Neuronal stem cell (in vitro differentiated cells): ENCODE results near the gene CNTN5.

Source experiments
- DNase-seq: peaks from one replicate; pipeline ENCODE4 v3.0.0-alpha.2; 2013; ENCODE audit warnings: low spot score
- H2AFZ ChIP-seq: one replicate; pipeline ENCODE4 v1.6.1; 2013; ENCODE audit warnings: mild to moderate bottlenecking, low read length, inconsistent platforms
- H2AK5ac ChIP-seq: 2 replicates; pipeline ENCODE4 v1.6.1; 2013; ENCODE audit warnings: low read depth, mild to moderate bottlenecking, inconsistent platforms, low read length, moderate library complexity, mixed read lengths
- H2BK120ac ChIP-seq: 2 replicates; pipeline ENCODE4 v1.6.1; 2013; ENCODE audit warnings: low read depth, mild to moderate bottlenecking, inconsistent platforms, low read length, moderate library complexity, mixed read lengths
- H2BK12ac ChIP-seq: one replicate; pipeline ENCODE4 v1.6.1; 2013; ENCODE audit warnings: low read length, inconsistent platforms
- H2BK15ac ChIP-seq: 2 replicates; pipeline ENCODE4 v1.6.1; 2013; ENCODE audit warnings: mild to moderate bottlenecking, low read length, inconsistent platforms, mixed read lengths
- H2BK5ac ChIP-seq: one replicate; pipeline ENCODE4 v1.6.1; 2013; ENCODE audit warnings: inconsistent platforms, mild to moderate bottlenecking, low read length, moderate library complexity
- H3K14ac ChIP-seq: one replicate; pipeline ENCODE4 v1.6.1; 2013; ENCODE audit warnings: low read length, inconsistent platforms
- H3K18ac ChIP-seq: 2 replicates; pipeline ENCODE4 v1.6.1; 2013; ENCODE audit warnings: low read length, inconsistent platforms
- H3K23ac ChIP-seq: 2 replicates; pipeline ENCODE4 v1.6.1; 2013; ENCODE audit warnings: low read depth, mild to moderate bottlenecking, mixed read lengths, low read length, inconsistent platforms; ENCODE audit not compliant: poor library complexity
- H3K27ac ChIP-seq: replicated peaks from 3 replicates; pipeline ENCODE4 v1.5.1; 2013; ENCODE audit warnings: low read length, inconsistent platforms
- H3K27me3 ChIP-seq, 3 experiments: 2 replicates each; pipeline ENCODE4 v1.6.1; 2013; ENCODE audit warnings: low read length in 3 of 3, mild to moderate bottlenecking in 2 of 3, inconsistent platforms in 1 of 3, low read depth in 1 of 3, mixed read lengths in 1 of 3, moderate library complexity in 1 of 3; ENCODE audit not compliant: control insufficient read depth in 3 of 3, insufficient read depth in 3 of 3
- H3K36me3 ChIP-seq, 2 donors: replicated peaks in 1 of 2; 2 replicates each; pipeline ENCODE4 v1.6.1; 2013; ENCODE audit warnings: low read length in 2 of 2; ENCODE audit not compliant: control insufficient read depth in 2 of 2, insufficient read depth in 2 of 2
- H3K4ac ChIP-seq: 2 replicates; pipeline ENCODE4 v1.6.1; 2013; ENCODE audit warnings: inconsistent platforms, mild to moderate bottlenecking, low read length, moderate library complexity
- H3K4me1 ChIP-seq, 2 donors: 1 replicate in 1 of 2; 2 replicates in 1 of 2; pipeline ENCODE4 v1.6.1; 2013; ENCODE audit warnings: low read length in 2 of 2, low read depth in 1 of 2; ENCODE audit not compliant: control insufficient read depth in 2 of 2, insufficient read depth in 1 of 2
- H3K4me2 ChIP-seq: one replicate; pipeline ENCODE4 v1.6.1; 2013; ENCODE audit warnings: mild to moderate bottlenecking, low read length, inconsistent platforms; ENCODE audit not compliant: insufficient read depth, poor library complexity, severe bottlenecking
- H3K4me3 ChIP-seq, 2 donors: 2 replicates each; pipeline ENCODE4 v1.5.1; 2013; ENCODE audit warnings: low read length in 2 of 2, mild to moderate bottlenecking in 2 of 2, inconsistent platforms in 1 of 2, moderate library complexity in 1 of 2
- H3K79me1 ChIP-seq: one replicate; pipeline ENCODE4 v1.6.1; 2013; ENCODE audit warnings: low read depth, mild to moderate bottlenecking, inconsistent platforms, low read length, moderate library complexity
- H3K9ac ChIP-seq: one replicate; pipeline ENCODE4 v1.6.1; 2013; ENCODE audit warnings: mild to moderate bottlenecking, low read depth, low read length, inconsistent platforms; ENCODE audit not compliant: poor library complexity
- H3K9me3 ChIP-seq, 2 donors: replicated peaks in 1 of 2; 2 replicates each; pipeline versions ENCODE3 to v1.6.1; 2013; ENCODE audit warnings: low read length in 2 of 2, mild to moderate bottlenecking in 2 of 2, inconsistent platforms in 1 of 2, low read depth in 1 of 2, mixed read lengths in 1 of 2, moderate library complexity in 1 of 2; ENCODE audit not compliant: control insufficient read depth in 2 of 2, insufficient read depth in 1 of 2
- H4K8ac ChIP-seq: one replicate; pipeline ENCODE4 v1.6.1; 2013; ENCODE audit warnings: low read depth, mild to moderate bottlenecking, inconsistent platforms, low read length, moderate library complexity
- H4K91ac ChIP-seq: one replicate; pipeline ENCODE4 v1.6.1; 2013; ENCODE audit warnings: low read length, low read depth, mild to moderate bottlenecking, inconsistent platforms; ENCODE audit not compliant: poor library complexity
- WGBS, 2 donors: extraction: QIAGEN DNeasy Blood & Tissue Kit; methylation state at CpG; one replicate each; pipeline ENCODE4 v1.1.7; 2013; ENCODE audit warnings: missing lambda C conversion rate in 2 of 2, mixed read lengths in 1 of 2; ENCODE audit not compliant: insufficient read length in 2 of 2, insufficient replicate concordance in 1 of 2; ENCODE audit errors: extremely low coverage in 2 of 2; 5-methylcytosine and 5-hydroxymethylcytosine counted together

Gene CNTN5

GRCh38 chr11:99268886-99269285, 248.1 kb downstream of the CNTN5 start:
- Histone ChIP-seq H2BK120ac (no peak overlapping the region), H3K27ac (no peak overlapping the region), H3K18ac (no peak overlapping the region), H4K8ac (no peak overlapping the region), H3K27me3 (peaks cover 0 to 4% (median 0%) of the 10 kb centered on the region in 3 experiments), H2BK12ac (no peak overlapping the region), H3K9me3 (no peaks in the 10 kb centered on the region), H3K36me3 (no peaks in the 10 kb centered on the region), H3K14ac (no peak overlapping the region), H2AK5ac (no peak overlapping the region), H3K4me1 (no peaks in the 10 kb centered on the region), H2BK15ac (no peak overlapping the region), H2AFZ (no peak overlapping the region), H4K91ac (no peak overlapping the region), H3K4ac (no peak overlapping the region), H3K23ac (no peak overlapping the region), H3K4me2 (no peak overlapping the region), H3K79me1 (no peaks in the 10 kb centered on the region), H2BK5ac (no peak overlapping the region), H3K9ac (no peak overlapping the region), H3K4me3 (no peak overlapping the region)
- no CpG with 5 or more reads among the region's 3 CpGs for whole genome bisulfite sequencing, 2 donors
- DNase-seq: no peak

DNA sequence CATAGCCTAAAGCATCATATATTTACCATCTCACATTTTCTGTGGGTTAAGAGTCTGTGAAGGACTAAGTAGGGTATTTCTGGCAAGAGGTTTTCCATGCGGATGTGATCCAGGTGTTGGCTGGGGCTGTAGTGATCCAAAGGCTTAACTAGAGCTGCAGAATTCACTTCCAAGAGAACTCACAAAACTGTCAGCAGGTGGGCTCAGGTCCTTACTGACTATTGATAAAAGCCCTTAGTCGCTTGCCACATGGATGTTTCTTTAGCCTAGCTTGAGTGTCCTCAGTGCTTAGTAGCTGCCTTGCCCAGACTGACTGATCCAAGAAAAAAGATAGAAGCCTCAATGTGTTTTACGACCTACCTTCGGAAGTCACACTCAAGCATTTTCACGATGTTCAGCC, 250.8 kb downstream of the CNTN5 start:
- Histone ChIP-seq H3K9ac (no peak overlapping the region), H2BK120ac (no peak overlapping the region), H3K23ac (no peak overlapping the region), H3K4ac (no peak overlapping the region), H4K8ac (no peak overlapping the region), H4K91ac (no peak overlapping the region), H2AFZ (no peak overlapping the region), H3K18ac (no peak overlapping the region), H2AK5ac (no peak overlapping the region), H3K27ac (no peak overlapping the region), H3K27me3 (peaks cover 0 to 7% (median 0%) of the 10 kb centered on the region in 3 experiments), H2BK5ac (no peak overlapping the region), H3K4me1 (peaks cover 0 to 5% of the 10 kb centered on the region in 2 donors), H2BK12ac (no peak overlapping the region), H3K36me3 (no peaks in the 10 kb centered on the region), H3K79me1 (no peaks in the 10 kb centered on the region), H3K9me3 (no peaks in the 10 kb centered on the region), H3K4me2 (no peak overlapping the region), H2BK15ac (no peak overlapping the region), H3K14ac (no peak overlapping the region), H3K4me3 (no peak overlapping the region)
- peak; percentile 11 for DNase-seq
- no CpG with 5 or more reads among the region's 5 CpGs for WGBS, 2 donors

- Histone ChIP-seq H3K4me2 (no peak overlapping the region), H3K27me3 (peaks cover 0 to 21% (median 0%) of the 10 kb centered on the region in 3 experiments), H2BK5ac (no peak overlapping the region), H2BK12ac (no peak overlapping the region), H2BK15ac (no peak overlapping the region), H4K91ac (no peak overlapping the region), H3K27ac (no peak overlapping the region), H3K9me3 (no peaks in the 10 kb centered on the region), H2AFZ (no peak overlapping the region), H3K36me3 (no peaks in the 10 kb centered on the region), H3K4ac (no peak overlapping the region), H3K14ac (no peak overlapping the region), H2AK5ac (no peak overlapping the region), H3K9ac (no peak overlapping the region), H3K79me1 (no peaks in the 10 kb centered on the region), H3K23ac (no peak overlapping the region), H3K4me3 (no peak overlapping the region), H3K4me1 (peaks cover 0 to 11% of the 10 kb centered on the region in 2 donors), H4K8ac (no peak overlapping the region), H3K18ac (no peak overlapping the region), H2BK120ac (no peak overlapping the region)
- WGBS, 2 donors: no CpG with 5 or more reads among the region's 2 CpGs
- DNase-seq: no peak
Measured at GRCh38 chr11:99275521-99275920, 254.8 kb downstream of the CNTN5 start.

- Histone ChIP-seq H2BK15ac (no peak overlapping the region), H3K9me3 (no peaks in the 10 kb centered on the region), H3K4ac (no peak overlapping the region), H4K8ac (no peak overlapping the region), H3K27me3 (peaks cover 0 to 24% (median 0%) of the 10 kb centered on the region in 3 experiments), H3K4me1 (peaks cover 0 to 11% of the 10 kb centered on the region in 2 donors), H3K79me1 (no peaks in the 10 kb centered on the region), H2BK12ac (no peak overlapping the region), H2BK120ac (no peak overlapping the region), H3K14ac (no peak overlapping the region), H2AK5ac (no peak overlapping the region), H3K4me3 (no peak overlapping the region), H2AFZ (no peak overlapping the region), H3K27ac (no peak overlapping the region), H3K18ac (no peak overlapping the region), H3K9ac (no peak overlapping the region), H3K36me3 (no peaks in the 10 kb centered on the region), H3K4me2 (no peak overlapping the region), H3K23ac (no peak overlapping the region), H2BK5ac (no peak overlapping the region), H4K91ac (no peak overlapping the region)
- WGBS, 2 donors: no CpG with 5 or more reads among the region's 1 CpG
- peak; percentile 12 for DNase-seq
Measured at GRCh38 chr11:99277281-99277680, 256.5 kb downstream of the CNTN5 start.
